Caco-2 (cell line): ENCODE results near the gene SCFD2. TPM values are rescaled to one million over a fixed set of nuclear protein-coding genes. Genes with fewer than 3 reads are reported as not detected.

ENCODE experiments used
- BruUV-seq: library from RNA; stranded (reverse); fragments of 400-500 nt; replicated peaks from 2 replicates; lab custom pipeline; 2021; lab: Mats Ljungman, UMichigan
- CTCF ChIA-PET: fragments of 300-600 bp; sonication (Branson Sonifier 250); formaldehyde crosslinking; loops from one replicate; lab custom pipeline; 2022; ENCODE audit warnings: antibody characterized with exemption; lab: Charles Lee
- POLR2A ChIA-PET: fragments of 300-600 bp; sonication (Branson Sonifier 250); formaldehyde crosslinking; loops from one replicate; lab custom pipeline; 2022; ENCODE audit warnings: antibody characterized with exemption; lab: Charles Lee
- DNase-seq, 2 experiments: peaks; one replicate each; pipeline versions ENCODE4 v3.0.0 to v3.0.0-alpha.2; 2020 to 2022
- H3K27me3 ChIP-seq: replicated peaks from 2 replicates; pipeline ENCODE4 v1.6.0; 2011; ENCODE audit warnings: low read length; ENCODE audit not compliant: control insufficient read depth, insufficient read depth
- H3K36me3 ChIP-seq: 2 replicates; pipeline ENCODE4 v1.5.1; 2011; ENCODE audit warnings: low read length; ENCODE audit not compliant: control insufficient read depth, insufficient read depth
- H3K4me1 ChIP-seq: fragments of 250-450 bp; sonication (Bioruptor Pico); 2 replicates; pipeline ENCODE4 v1.5.1; 2020; ENCODE audit warnings: mild to moderate bottlenecking
- H3K4me3 ChIP-seq: 2 replicates; pipeline ENCODE4 v1.5.1; 2011; ENCODE audit warnings: low read depth, mild to moderate bottlenecking, control low read depth, low read length
- H3K9me3 ChIP-seq: fragments of 250-450 bp; sonication (Bioruptor Pico); 2 replicates; pipeline ENCODE4 v1.5.1; 2020; ENCODE audit warnings: mild to moderate bottlenecking, moderate library complexity
- H3K27ac Mint-ChIP-seq: one replicate; pipeline ENCODE4 v1.8.0; 2022; ENCODE audit warnings: mixed read lengths; ENCODE audit not compliant: unreplicated experiment
- H3K27me3 Mint-ChIP-seq: one replicate; pipeline ENCODE4 v1.8.0; 2022; ENCODE audit warnings: mixed read lengths; ENCODE audit not compliant: insufficient read depth, unreplicated experiment
- H3K36me3 Mint-ChIP-seq: one replicate; pipeline ENCODE4 v1.8.0; 2022; ENCODE audit warnings: mild to moderate bottlenecking, mixed read lengths; ENCODE audit not compliant: insufficient read depth, unreplicated experiment
- H3K4me1 Mint-ChIP-seq: one replicate; pipeline ENCODE4 v1.8.0; 2022; ENCODE audit warnings: low read depth, mixed read lengths; ENCODE audit not compliant: unreplicated experiment
- H3K4me3 Mint-ChIP-seq: one replicate; pipeline ENCODE4 v1.8.0; 2022; ENCODE audit warnings: mild to moderate bottlenecking, moderate library complexity, mixed read lengths; ENCODE audit not compliant: unreplicated experiment
- H3K9me3 Mint-ChIP-seq: one replicate; pipeline ENCODE4 v1.8.0; 2022; ENCODE audit warnings: mixed read lengths; ENCODE audit not compliant: unreplicated experiment
- CTCF ChIP-seq, 2 experiments: fragments of 200-600 bp in 1 of 2; IDR thresholded peaks; 1 replicate in 1 of 2; 2 replicates in 1 of 2; pipeline versions ENCODE4 v1.5.1 to v1.8.0; 2011 to 2022; ENCODE audit warnings: antibody characterized with exemption in 1 of 2, control low read depth in 1 of 2, inconsistent platforms in 1 of 2, low read depth in 1 of 2, low read length in 1 of 2, mild to moderate bottlenecking in 1 of 2, moderate library complexity in 1 of 2; ENCODE audit not compliant: insufficient read depth in 1 of 2, severe bottlenecking in 1 of 2, unreplicated experiment in 1 of 2
- intact Hi-C: fragments of 100-400 bp; cut with micrococcal nuclease; formaldehyde crosslinking; loops from one replicate; pipeline ENCODE4 v1.10.0; 2022; ENCODE audit not compliant: unreplicated experiment
- total RNA-seq: library from RNA; stranded (reverse); gene quantifications from 2 replicates; pipeline ENCODE4 v1.2.3, GENCODE V29; 2022

Gene SCFD2
- total RNA-seq, 1 experiment from 2014 or later, result 12.2 TPM

- no peaks in the 10 kb centered on the region for H3K27me3 Mint-ChIP-seq
- BruUV-seq, result no TSS peak
- no peak overlapping the region for H3K4me3 Mint-ChIP-seq
- ChIA-PET POLR2A (no interaction called here), CTCF (no interaction called here)
- H3K9me3 Mint-ChIP-seq, result peaks cover 27% of the 10 kb centered on the region
- no peak for TF ChIP-seq CTCF (IDR thresholded peaks at IDR 0.05; ENCODE audit: insufficient read depth in 1 of 2, low read depth in 1 of 2, low read length in 1 of 2, severe bottlenecking in 1 of 2, unreplicated experiment in 1 of 2)
- Histone ChIP-seq H3K27me3 (no peaks in the 10 kb centered on the region), H3K9me3 (peaks cover 32% of the 10 kb centered on the region), H3K36me3 (no peaks in the 10 kb centered on the region), H3K4me1 (peaks cover 5% of the 10 kb centered on the region; the same call in 1 of the 2 replicates), H3K4me3 (no peak overlapping the region)
- no peak overlapping the region for H3K27ac Mint-ChIP-seq
- intact Hi-C loops, result loop anchor here (10.0 kb wide), 1 partner anchor 97 kb away; no protein-coding TSS in a partner anchor
- peaks cover 7% of the 10 kb centered on the region for H3K4me1 Mint-ChIP-seq
- DNase-seq, result no peak
- H3K36me3 Mint-ChIP-seq, result peaks cover 17% of the 10 kb centered on the region
Observed at GRCh38 chr4:53088152-53088551, 277.7 kb downstream of the SCFD2 start.

GRCh38 chr4:53076374-53076958 is 289.4 kb downstream of the SCFD2 start:
- H3K36me3 ChIP-seq, result no peaks in the 10 kb centered on the region
- H3K9me3 Mint-ChIP-seq, result no peaks in the 10 kb centered on the region
- H3K4me1 ChIP-seq, result peaks cover 5% of the 10 kb centered on the region; the same call in 1 of the 2 replicates
- no peak for TF ChIP-seq CTCF (IDR thresholded peaks at IDR 0.05; ENCODE audit: insufficient read depth in 1 of 2, low read depth in 1 of 2, low read length in 1 of 2, severe bottlenecking in 1 of 2, unreplicated experiment in 1 of 2)
- H3K4me1 Mint-ChIP-seq, result peaks cover 6% of the 10 kb centered on the region
- H3K27me3 ChIP-seq, result no peaks in the 10 kb centered on the region
- H3K27me3 Mint-ChIP-seq, result no peaks in the 10 kb centered on the region
- H3K4me3 ChIP-seq, result no peak overlapping the region
- no peak overlapping the region for H3K4me3 Mint-ChIP-seq
- ChIA-PET CTCF (no interaction called here), POLR2A (no interaction called here)
- H3K27ac Mint-ChIP-seq, result no peak overlapping the region
- H3K9me3 ChIP-seq, result no peaks in the 10 kb centered on the region
- H3K36me3 Mint-ChIP-seq, result no peaks in the 10 kb centered on the region
- intact Hi-C loops, result no loop called here
- no TSS peak for BruUV-seq
- DNase-seq, result no peak

GRCh38 chr4:53075162-53075785 is 290.6 kb downstream of the SCFD2 start:
- no peak for DNase-seq
- no peaks in the 10 kb centered on the region for H3K36me3 ChIP-seq
- Mint-ChIP-seq H3K4me1 (peaks cover 6% of the 10 kb centered on the region), H3K27ac (no peak overlapping the region), H3K4me3 (no peak overlapping the region), H3K9me3 (no peaks in the 10 kb centered on the region), H3K36me3 (no peaks in the 10 kb centered on the region), H3K27me3 (no peaks in the 10 kb centered on the region)
- CTCF ChIA-PET, result no interaction called here
- no peaks in the 10 kb centered on the region for H3K9me3 ChIP-seq
- POLR2A ChIA-PET, result no interaction called here
- H3K27me3 ChIP-seq, result no peaks in the 10 kb centered on the region
- H3K4me3 ChIP-seq, result no peak overlapping the region
- no TSS peak for BruUV-seq
- intact Hi-C loops, result no loop called here
- no peak for TF ChIP-seq CTCF (IDR thresholded peaks at IDR 0.05; ENCODE audit: insufficient read depth in 1 of 2, low read depth in 1 of 2, low read length in 1 of 2, severe bottlenecking in 1 of 2, unreplicated experiment in 1 of 2)
- peaks cover 5% of the 10 kb centered on the region; the same call in 1 of the 2 replicates for H3K4me1 ChIP-seq
